Trophoblast cell (in vitro differentiated cells and primary cell): ENCODE results near the gene CCR7.

Experiments used
- DNase-seq, 2 donors: peaks; one replicate each; pipeline ENCODE4 v3.0.0-alpha.2; 2016
- H2AFZ ChIP-seq: 2 replicates; pipeline ENCODE4 v1.6.1; 2013; ENCODE audit warnings: low read length, moderate library complexity, mild to moderate bottlenecking; ENCODE audit not compliant: insufficient read depth, poor library complexity
- H2AK5ac ChIP-seq: 2 replicates; pipeline ENCODE4 v1.6.1; 2013; ENCODE audit warnings: mild to moderate bottlenecking, low read length
- H2BK120ac ChIP-seq: 2 replicates; pipeline ENCODE4 v1.6.1; 2013; ENCODE audit warnings: low read length, mild to moderate bottlenecking, moderate library complexity; ENCODE audit not compliant: insufficient read depth, poor library complexity
- H2BK12ac ChIP-seq: 2 replicates; pipeline ENCODE4 v1.6.1; 2013; ENCODE audit warnings: mild to moderate bottlenecking, low read length, moderate library complexity
- H2BK5ac ChIP-seq: 2 replicates; pipeline ENCODE4 v1.6.1; 2013; ENCODE audit warnings: low read length, low read depth, moderate library complexity, mild to moderate bottlenecking; ENCODE audit not compliant: poor library complexity
- H3K14ac ChIP-seq: 2 replicates; pipeline ENCODE4 v1.6.1; 2013; ENCODE audit warnings: mild to moderate bottlenecking, low read length
- H3K18ac ChIP-seq: 2 replicates; pipeline ENCODE4 v1.6.1; 2013; ENCODE audit warnings: mild to moderate bottlenecking, low read length
- H3K23ac ChIP-seq: 2 replicates; pipeline ENCODE4 v1.6.1; 2013; ENCODE audit warnings: low read length
- H3K27ac ChIP-seq: 2 replicates; pipeline ENCODE4 v1.5.1; 2013; ENCODE audit warnings: low read depth, mild to moderate bottlenecking, inconsistent platforms, low read length, moderate library complexity
- H3K27me3 ChIP-seq: 2 replicates; pipeline ENCODE4 v1.6.1; 2013; ENCODE audit warnings: inconsistent platforms, mild to moderate bottlenecking, low read length, moderate library complexity; ENCODE audit not compliant: insufficient read depth
- H3K36me3 ChIP-seq, 2 experiments: 1 replicate in 1 of 2; 2 replicates in 1 of 2; pipeline ENCODE4 v1.6.1; 2013; ENCODE audit warnings: low read length in 2 of 2, mild to moderate bottlenecking in 2 of 2, moderate library complexity in 1 of 2; ENCODE audit not compliant: insufficient read depth in 2 of 2, control insufficient read depth in 1 of 2
- H3K4ac ChIP-seq: 2 replicates; pipeline ENCODE4 v1.6.1; 2013; ENCODE audit warnings: low read depth, mild to moderate bottlenecking, low read length, moderate library complexity
- H3K4me1 ChIP-seq, 2 experiments: 1 replicate in 1 of 2; 2 replicates in 1 of 2; pipeline ENCODE4 v1.6.1; 2013; ENCODE audit warnings: low read length in 2 of 2, mild to moderate bottlenecking in 2 of 2, moderate library complexity in 1 of 2; ENCODE audit not compliant: insufficient read depth in 2 of 2, control insufficient read depth in 1 of 2
- H3K4me2 ChIP-seq: 2 replicates; pipeline ENCODE4 v1.6.1; 2013; ENCODE audit warnings: inconsistent platforms, mild to moderate bottlenecking, low read length, moderate library complexity
- H3K4me3 ChIP-seq: 2 replicates; pipeline ENCODE4 v1.5.1; 2013; ENCODE audit warnings: mild to moderate bottlenecking, low read depth, low read length, inconsistent platforms
- H3K79me1 ChIP-seq: one replicate; pipeline ENCODE4 v1.6.1; 2013; ENCODE audit warnings: low read length
- H3K79me2 ChIP-seq: 2 replicates; pipeline ENCODE4 v1.6.1; 2013; ENCODE audit warnings: low read length, mild to moderate bottlenecking; ENCODE audit not compliant: control insufficient read depth, insufficient read depth, poor library complexity
- H3K9ac ChIP-seq: 2 replicates; pipeline ENCODE4 v1.6.1; 2013; ENCODE audit warnings: mild to moderate bottlenecking, low read length
- H3K9me3 ChIP-seq: 2 replicates; pipeline ENCODE4 v1.6.1; 2013; ENCODE audit warnings: low read depth, mild to moderate bottlenecking, control low read depth, inconsistent platforms, low read length; ENCODE audit not compliant: insufficient read depth
- H4K12ac ChIP-seq: 2 replicates; pipeline ENCODE4 v1.6.1; 2013; ENCODE audit warnings: low read depth, mild to moderate bottlenecking, low read length, moderate library complexity
- H4K8ac ChIP-seq: 2 replicates; pipeline ENCODE4 v1.6.1; 2013; ENCODE audit warnings: low read depth, mild to moderate bottlenecking, low read length, moderate library complexity
- H4K91ac ChIP-seq: one replicate; pipeline ENCODE4 v1.6.1; 2013; ENCODE audit warnings: low read depth, mild to moderate bottlenecking, low read length, moderate library complexity
- WGBS: extraction: QIAGEN DNeasy Blood & Tissue Kit; methylation state at CpG from one replicate; pipeline ENCODE4 v1.1.7; 2013; ENCODE audit warnings: missing lambda C conversion rate; ENCODE audit not compliant: insufficient read length, insufficient coverage; ENCODE audit errors: extremely low coverage; 5-methylcytosine and 5-hydroxymethylcytosine counted together

CCR7 gene

DNA sequence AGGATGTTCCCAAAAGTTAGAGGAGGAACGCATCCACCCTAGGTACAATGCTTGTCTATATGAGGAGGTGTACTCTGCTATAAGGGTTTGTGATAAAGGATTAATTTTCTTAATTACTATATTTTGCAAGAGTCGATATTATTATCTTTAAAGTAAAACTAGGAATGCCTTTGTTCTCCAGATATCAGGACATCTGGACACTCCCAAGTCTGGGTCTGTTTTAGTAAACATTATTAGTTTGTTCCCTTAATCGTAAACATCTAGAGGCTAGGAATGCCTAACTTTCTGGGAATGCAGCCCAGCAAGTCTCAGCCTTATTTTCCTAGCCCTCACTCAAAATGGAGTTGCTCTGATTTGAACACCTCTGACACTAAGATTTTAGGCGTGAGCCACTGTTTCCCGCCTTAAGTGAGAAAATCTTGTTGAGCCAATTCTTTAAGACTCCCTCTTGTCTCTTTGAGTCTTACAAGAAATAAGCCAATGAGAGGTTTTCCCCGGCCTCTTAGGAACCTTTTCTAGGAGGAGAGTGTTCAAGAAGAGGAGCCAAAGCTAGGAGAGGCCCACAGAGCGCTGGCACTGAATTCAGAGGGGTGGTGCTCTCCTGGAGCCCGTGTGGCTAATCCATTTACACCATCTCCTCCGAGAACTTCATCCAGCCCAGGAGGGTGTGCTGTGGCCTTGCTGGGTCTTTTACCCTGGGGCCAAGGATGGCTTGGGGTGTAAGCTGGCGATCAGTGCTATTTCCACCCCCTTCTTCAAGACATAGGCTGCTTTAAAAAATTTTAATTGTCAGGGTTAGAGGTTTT, 41.5 kb upstream of the CCR7 start:
- peak overlapping the region; percentile 97 for H2BK12ac ChIP-seq
- H3K27ac ChIP-seq = peak overlapping the region; percentile 98
- H3K4me1 ChIP-seq = peaks cover 48 to 55% of the 10 kb centered on the region in 2 experiments
- H3K4me3 ChIP-seq = no peak overlapping the region
- H3K14ac ChIP-seq = peak overlapping the region; percentile 90
- H4K91ac ChIP-seq = peak overlapping the region; percentile 99
- peak overlapping the region; percentile 79 for H4K12ac ChIP-seq
- no peaks in the 10 kb centered on the region for H3K36me3 ChIP-seq
- no peaks in the 10 kb centered on the region for H3K27me3 ChIP-seq
- H3K18ac ChIP-seq = peak overlapping the region; percentile 88
- H4K8ac ChIP-seq = peak overlapping the region; percentile 85
- H3K79me2 ChIP-seq = peaks cover 9% of the 10 kb centered on the region
- H2BK120ac ChIP-seq = peak overlapping the region; percentile 99
- H3K23ac ChIP-seq = no peak overlapping the region
- H3K9ac ChIP-seq = no peak overlapping the region
- H3K79me1 ChIP-seq = peaks cover 48% of the 10 kb centered on the region
- peak; percentile 40 to 76 for DNase-seq
- no peaks in the 10 kb centered on the region for H3K9me3 ChIP-seq
- no CpG with 5 or more reads among the region's 10 CpGs for WGBS
- peak overlapping the region; percentile 87 for H2AFZ ChIP-seq
- peak overlapping the region; percentile 98 for H2BK5ac ChIP-seq
- H3K4ac ChIP-seq = peak overlapping the region; percentile 81
- peak overlapping the region; percentile 83 for H2AK5ac ChIP-seq
- peak overlapping the region; percentile 50 for H3K4me2 ChIP-seq

DNA sequence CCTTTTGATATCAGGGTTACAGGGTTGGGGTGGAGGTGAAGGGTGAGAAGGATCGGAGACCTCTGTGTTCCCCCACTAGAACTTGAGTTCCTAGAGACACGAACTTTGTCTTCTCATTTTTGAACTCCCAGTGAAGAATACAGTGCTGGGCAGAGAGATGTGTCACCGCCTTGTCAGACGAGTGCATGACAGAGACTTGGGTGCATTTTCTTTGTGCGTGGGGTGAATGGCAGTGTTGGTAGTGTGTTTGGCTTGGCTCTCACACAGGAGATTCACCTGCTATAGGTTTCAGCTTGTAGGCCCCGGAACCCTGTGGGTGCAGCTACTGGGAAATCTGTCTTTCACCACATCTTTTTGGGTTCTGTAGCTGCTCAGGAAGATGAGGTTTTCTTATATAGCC, 40.0 kb upstream of the CCR7 start:
- peak overlapping the region; percentile 6 for H3K18ac ChIP-seq
- peak overlapping the region; percentile 90 for H2BK120ac ChIP-seq
- peak overlapping the region; percentile 28 for H4K8ac ChIP-seq
- no peak overlapping the region for H3K4me2 ChIP-seq
- H3K79me2 ChIP-seq = peaks cover 9% of the 10 kb centered on the region
- H3K23ac ChIP-seq = no peak overlapping the region
- H3K27ac ChIP-seq = no peak overlapping the region
- H3K36me3 ChIP-seq = no peaks in the 10 kb centered on the region
- no peak overlapping the region for H3K4me3 ChIP-seq
- H2BK5ac ChIP-seq = peak overlapping the region; percentile 10
- peak overlapping the region; percentile 93 for H4K91ac ChIP-seq
- H2AK5ac ChIP-seq = peak overlapping the region; percentile 60
- no peak overlapping the region for H2AFZ ChIP-seq
- no CpG with 5 or more reads among the region's 6 CpGs for WGBS
- peaks cover 48% of the 10 kb centered on the region for H3K79me1 ChIP-seq
- peak overlapping the region; percentile 78 for H3K14ac ChIP-seq
- no peaks in the 10 kb centered on the region for H3K9me3 ChIP-seq
- H3K27me3 ChIP-seq = no peaks in the 10 kb centered on the region
- peak overlapping the region; percentile 72 for H2BK12ac ChIP-seq
- no peak overlapping the region for H4K12ac ChIP-seq
- no peak for DNase-seq
- no peak overlapping the region for H3K9ac ChIP-seq
- H3K4me1 ChIP-seq = peaks cover 48 to 55% of the 10 kb centered on the region in 2 experiments
- H3K4ac ChIP-seq = peak overlapping the region; percentile 65

DNA sequence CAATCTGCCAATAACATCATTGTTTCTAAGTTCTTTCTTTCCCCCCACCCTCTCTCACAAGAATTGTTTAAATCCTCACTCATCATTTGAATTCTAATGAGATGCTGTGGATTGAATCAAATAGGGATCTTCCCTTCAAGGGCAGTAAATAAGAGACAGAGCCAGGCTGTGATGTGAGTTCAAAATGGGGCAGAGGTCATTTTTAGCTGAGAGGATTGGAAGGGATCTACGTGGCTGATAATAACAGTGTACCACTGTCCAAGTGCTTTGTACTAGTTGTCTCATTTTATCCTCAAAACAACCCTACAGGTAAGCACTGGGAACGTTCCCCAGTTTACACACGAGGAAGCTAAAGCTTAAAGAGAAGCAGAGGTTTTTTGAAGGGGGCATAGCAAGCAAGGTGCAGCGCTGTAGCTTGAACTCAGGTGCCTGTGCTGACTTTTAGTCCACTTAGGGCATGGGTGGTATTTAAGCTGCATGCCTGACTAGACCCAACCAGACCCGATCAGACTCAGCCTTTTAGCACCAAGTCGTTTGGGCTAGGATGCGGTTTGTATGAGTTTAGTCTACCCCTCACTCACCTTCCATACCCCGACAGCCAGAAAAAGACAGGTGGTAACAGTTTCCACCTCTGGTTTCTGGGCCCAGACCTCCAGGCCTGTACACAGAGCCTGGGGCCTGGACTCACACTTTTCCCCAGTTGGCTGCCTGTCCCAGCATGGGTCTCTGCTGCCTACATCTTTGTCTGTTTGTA, 39.2 kb upstream of the CCR7 start:
- Histone ChIP-seq H4K12ac (no peak overlapping the region), H4K8ac (peak overlapping the region; percentile 26), H3K4me2 (no peak overlapping the region), H3K79me2 (peaks cover 9% of the 10 kb centered on the region), H2AK5ac (peak overlapping the region; percentile 60), H3K18ac (peak overlapping the region; percentile 6), H3K27ac (peak overlapping the region; percentile 0), H4K91ac (peak overlapping the region; percentile 93), H3K4ac (peak overlapping the region; percentile 29), H2AFZ (no peak overlapping the region), H3K9ac (no peak overlapping the region), H3K9me3 (no peaks in the 10 kb centered on the region), H2BK120ac (peak overlapping the region; percentile 90), H3K14ac (peak overlapping the region; percentile 78), H3K4me3 (no peak overlapping the region), H2BK5ac (peak overlapping the region; percentile 10), H2BK12ac (peak overlapping the region; percentile 72), H3K4me1 (peaks cover 48 to 55% of the 10 kb centered on the region in 2 experiments), H3K79me1 (peaks cover 48% of the 10 kb centered on the region), H3K27me3 (no peaks in the 10 kb centered on the region), H3K23ac (no peak overlapping the region), H3K36me3 (no peaks in the 10 kb centered on the region)
- WGBS = no CpG with 5 or more reads among the region's 8 CpGs
- no peak for DNase-seq

DNA sequence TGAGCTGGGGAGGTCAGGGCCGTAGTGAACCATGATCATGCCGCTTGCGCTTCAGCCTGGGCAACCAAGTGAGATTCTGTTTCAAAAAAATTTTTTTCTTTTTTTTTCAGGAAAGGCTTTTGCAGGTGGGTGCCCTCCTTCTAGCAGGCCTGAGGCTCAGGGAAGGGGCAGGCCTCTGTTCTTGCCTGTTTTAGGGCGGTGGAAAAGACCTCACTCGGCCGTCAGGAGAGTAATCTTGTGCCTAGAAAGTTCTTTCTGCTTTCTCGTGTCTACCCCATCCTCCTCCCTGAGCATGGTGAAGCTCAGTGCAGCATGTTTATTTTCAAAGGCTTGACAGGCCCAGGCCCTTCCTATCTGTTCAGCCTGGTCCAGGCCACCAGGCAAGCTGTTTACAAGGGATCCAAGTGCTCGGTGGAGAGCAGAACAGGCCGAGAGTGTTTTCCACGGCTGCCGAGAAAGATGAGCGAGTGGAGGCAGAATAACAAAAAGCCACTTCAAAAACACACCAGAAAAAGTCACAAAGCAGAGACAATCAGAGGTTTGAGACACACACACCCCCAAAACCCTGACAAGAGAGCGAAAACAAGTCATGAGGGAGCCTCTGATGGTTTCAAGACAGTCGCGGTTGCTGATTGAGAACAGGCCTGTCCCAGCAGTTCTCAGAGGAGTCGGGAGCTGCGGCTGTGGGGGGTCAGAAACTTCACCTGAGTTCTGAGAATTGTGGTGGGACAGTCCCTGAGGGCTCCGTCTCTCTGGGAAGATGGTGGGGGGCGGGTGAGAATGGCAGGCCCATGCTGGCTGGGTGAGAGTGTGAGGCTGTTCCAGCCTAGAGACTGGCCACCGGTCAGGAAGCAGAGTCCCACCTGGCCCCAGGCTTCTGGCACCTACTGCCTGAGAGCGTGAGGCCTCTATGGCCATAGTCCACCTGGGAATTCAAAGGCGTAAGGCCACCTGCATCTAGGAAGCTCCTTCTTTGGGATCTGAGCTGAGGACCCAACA, 37.5 kb upstream of the CCR7 start:
- Histone ChIP-seq H3K4ac (peak overlapping the region; percentile 6), H3K79me2 (peaks cover 7% of the 10 kb centered on the region), H4K8ac (peak overlapping the region; percentile 63), H2AFZ (peak overlapping the region; percentile 20), H2AK5ac (peak overlapping the region; percentile 24), H3K27ac (peak overlapping the region; percentile 65), H3K36me3 (no peaks in the 10 kb centered on the region), H3K4me1 (peaks cover 42 to 45% of the 10 kb centered on the region in 2 experiments), H3K4me3 (no peak overlapping the region), H3K14ac (peak overlapping the region; percentile 78), H3K23ac (no peak overlapping the region), H4K12ac (peak overlapping the region; percentile 40), H2BK120ac (peak overlapping the region; percentile 74), H3K4me2 (no peak overlapping the region), H3K27me3 (no peaks in the 10 kb centered on the region), H3K9me3 (no peaks in the 10 kb centered on the region), H2BK12ac (peak overlapping the region; percentile 91), H3K79me1 (peaks cover 43% of the 10 kb centered on the region), H4K91ac (peak overlapping the region; percentile 83), H3K18ac (peak overlapping the region; percentile 63), H2BK5ac (peak overlapping the region; percentile 58), H3K9ac (no peak overlapping the region)
- no CpG with 5 or more reads among the region's 22 CpGs for WGBS
- no peak for DNase-seq
